K562 (cell line): ENCODE measurements around the gene PARD3B. TPM values are rescaled to one million over a fixed set of nuclear protein-coding genes. Genes with fewer than 3 reads are reported as not detected.

Experiments used
- ATAC-seq: fragments of 200-7000 bp; cut with Tn5 transposase; 3 replicates; pipeline ENCODE4 v1.9.1; 2020; ENCODE audit warnings: moderate library complexity
- BruUV-seq: library from RNA; stranded (reverse); fragments of 400-500 nt; replicated peaks from 2 replicates; lab custom pipeline; 2021; lab: Mats Ljungman, UMichigan
- CTCF ChIA-PET: fragments of 300-600 bp; formaldehyde crosslinking; extraction: SDS; loops from one replicate; lab custom pipeline; 2021; ENCODE audit warnings: low intra/inter-chr PET ratio; lab: Yijun Ruan, JAX
- POLR2A ChIA-PET: fragments of 300-600, 350-650 bp; sonication (Branson Sonifier 250); formaldehyde crosslinking; extraction: SDS; loops from one replicate; lab custom pipeline; 2021; ENCODE audit warnings: antibody characterized with exemption, inconsistent platforms; lab: Yijun Ruan, JAX
- DNase-seq, 4 experiments: peaks; one replicate each; pipeline versions ENCODE4 v3.0.0 to v3.0.0-alpha.2; 2011 to 2018; ENCODE audit warnings: low spot score in 3 of 4, mixed read lengths in 3 of 4; ENCODE audit errors: extremely low read depth in 1 of 4
- FAIRE-seq: peaks from 2 replicates; lab custom pipeline; 2011; peaks lifted over from hg19 to GRCh38; lab: Jason Lieb, UNC
- H2AFZ ChIP-seq: 2 replicates; pipeline ENCODE4 v1.6.0; 2011; ENCODE audit warnings: low read depth, low read length, control low read depth, inconsistent platforms
- H3K27ac ChIP-seq: fragments of 200-600 bp; 3 replicates; pipeline ENCODE4 v1.8.0; 2011; ENCODE audit warnings: low read depth, mild to moderate bottlenecking, control low read depth, inconsistent platforms, low read length, moderate library complexity, mixed read lengths; ENCODE audit errors: extremely low read depth
- H3K27me3 ChIP-seq, 2 experiments: fragments of 300-600 bp in 1 of 2; 2 replicates in 1 of 2; 3 replicates in 1 of 2; pipeline versions ENCODE4 v1.6.0 to v1.8.0; 2011; ENCODE audit warnings: inconsistent platforms in 2 of 2, low read length in 2 of 2, mild to moderate bottlenecking in 1 of 2, mixed read lengths in 1 of 2, moderate library complexity in 1 of 2; ENCODE audit not compliant: control insufficient read depth in 2 of 2, insufficient read depth in 2 of 2
- H3K36me3 ChIP-seq: fragments of 300-600 bp; 3 replicates; pipeline ENCODE4 v1.8.0; 2011; ENCODE audit warnings: mild to moderate bottlenecking, low read length, inconsistent platforms; ENCODE audit not compliant: control insufficient read depth, insufficient read depth
- H3K4me1 ChIP-seq, 2 experiments: fragments of 200-600 bp in 1 of 2; replicated peaks in 1 of 2; 2 replicates in 1 of 2; 3 replicates in 1 of 2; pipeline versions ENCODE4 v1.5.1 to v1.8.0; 2011; ENCODE audit warnings: inconsistent platforms in 2 of 2, low read length in 2 of 2, mild to moderate bottlenecking in 1 of 2, mixed read lengths in 1 of 2, moderate library complexity in 1 of 2; ENCODE audit not compliant: control insufficient read depth in 2 of 2, insufficient read depth in 2 of 2
- H3K4me2 ChIP-seq: 2 replicates; pipeline ENCODE4 v1.6.1; 2011; ENCODE audit warnings: low read length, control low read depth, inconsistent platforms, mixed read lengths; ENCODE audit not compliant: insufficient read depth
- H3K4me3 ChIP-seq: fragments of 200-600 bp; sonication (generic), shearing (Covaris generic); 2 replicates; pipeline ENCODE4 v1.5.1; 2016; ENCODE audit warnings: control low read depth, inconsistent platforms
- H3K79me2 ChIP-seq: fragments of 200-600 bp; 3 replicates; pipeline ENCODE4 v1.8.0; 2011; ENCODE audit warnings: low read length, inconsistent platforms; ENCODE audit not compliant: control insufficient read depth, insufficient read depth
- H3K9ac ChIP-seq, 2 experiments: 2 replicates each; pipeline versions ENCODE4 v1.6.0 to v1.6.1; 2011; ENCODE audit warnings: low read depth in 2 of 2, low read length in 2 of 2, control low read depth in 1 of 2, inconsistent platforms in 1 of 2, mild to moderate bottlenecking in 1 of 2, mixed read lengths in 1 of 2; ENCODE audit not compliant: insufficient read depth in 1 of 2
- H3K9me1 ChIP-seq: one replicate; pipeline ENCODE4 v1.6.0; 2011; ENCODE audit warnings: inconsistent platforms, mild to moderate bottlenecking, low read length, moderate library complexity; ENCODE audit not compliant: control insufficient read depth, insufficient read depth
- H3K9me3 ChIP-seq: replicated peaks from 2 replicates; pipeline ENCODE4 v1.5.1; 2011; ENCODE audit warnings: low read depth, low read length, inconsistent platforms; ENCODE audit not compliant: control insufficient read depth, insufficient read depth
- H4K20me1 ChIP-seq: replicated peaks from 2 replicates; pipeline ENCODE4 v1.6.1; 2011; ENCODE audit warnings: low read length, inconsistent platforms, mixed read lengths; ENCODE audit not compliant: control insufficient read depth, insufficient read depth
- C11orf30 ChIP-seq: fragments of 450-650 bp; IDR thresholded peaks from 2 replicates; pipeline ENCODE4 v1.6.1; 2016; ENCODE audit warnings: low read depth, mild to moderate bottlenecking
- HCFC1 ChIP-seq: IDR thresholded peaks from 2 replicates; pipeline ENCODE4 v1.6.1; 2012; ENCODE audit warnings: low read depth, low read length, improper control_type of control experiment
- HDAC1 ChIP-seq, 2 experiments: fragments of 450-650 bp; IDR thresholded peaks; 2 replicates each; pipeline ENCODE4 v1.6.1; 2016 to 2017; ENCODE audit warnings: inconsistent platforms in 1 of 2, mild to moderate bottlenecking in 1 of 2, moderate library complexity in 1 of 2
- MGA ChIP-seq: fragments of 450-650 bp; IDR thresholded peaks from 2 replicates; pipeline ENCODE4 v1.6.1; 2016; ENCODE audit warnings: mild to moderate bottlenecking, moderate library complexity
- UBTF ChIP-seq, 2 experiments: IDR thresholded peaks; 2 replicates each; pipeline ENCODE4 v1.6.1; 2012; ENCODE audit warnings: improper control_type of control experiment in 2 of 2, low read depth in 2 of 2, low read length in 2 of 2, borderline replicate concordance in 1 of 2
- ZNF23 ChIP-seq: fragments of 250-450 bp; sonication (Bioruptor Pico); IDR thresholded peaks from 2 replicates; pipeline ENCODE4 v1.4.0; 2020; ENCODE audit warnings: mild to moderate bottlenecking
- WGBS: fragments of 100-300 bp; shearing (Covaris generic); methylation state at CpG from one replicate; pipeline ENCODE4 v1.1.6; 2016; ENCODE audit warnings: low coverage, mixed read lengths; ENCODE audit not compliant: insufficient coverage; ENCODE audit errors: missing lambda C conversion rate; 5-methylcytosine and 5-hydroxymethylcytosine counted together
- in situ Hi-C: fragments of 300-500 bp; cut with MboI; formaldehyde crosslinking; loops from 4 replicates; pipeline ENCODE4 v1.15.0; 2018; ENCODE audit warnings: inconsistent platforms, mixed read lengths
- intact Hi-C: fragments of 100-400 bp; cut with micrococcal nuclease; formaldehyde crosslinking; loops from 2 replicates; pipeline ENCODE4 v1.14.2; 2022
- polyA plus RNA-seq, 8 experiments: library from polyadenylated mRNA; depleted of rRNA in 4 of 8; stranded (reverse) in 5 of 8; unstranded in 3 of 8; fragments of >200 nt; fragmentation: Nextera tagmentation in 2 of 8; fragmentation: Illumina TruSeq in 1 of 8; extraction: Ambion mirVana in 2 of 8; extraction: Trizol in 1 of 8; gene quantifications; 2 replicates each; pipeline versions ENCODE4 v1.2.1 to v1.2.3, GENCODE V29; 2011 to 2014; ENCODE audit warnings: inconsistent platforms in 1 of 8, missing spikeins in 1 of 8
- total RNA-seq, 7 experiments: library from RNA; depleted of rRNA in 6 of 7; stranded (reverse); fragments of >200 nt in 6 of 7; fragmentation: Illumina TruSeq in 2 of 7; extraction: Trizol in 2 of 7; gene quantifications; 2 replicates each; pipeline versions ENCODE4 v1.2.1 to v1.2.3, GENCODE V29; 2011 to 2021; ENCODE audit warnings: low replicate concordance in 1 of 7
- TF ChIP-seq, protein P1 (sequence below), 3 experiments: fragments of 200-800 bp in 1 of 3; sonication (Bioruptor generic) in 1 of 3; sonication (generic) in 1 of 3; formaldehyde crosslinking in 1 of 3; IDR thresholded peaks; 2 replicates each; pipeline versions ENCODE4 v1.6.1 to v1.8.0; 2016 to 2022; ENCODE audit warnings: mild to moderate bottlenecking in 2 of 3, missing compliant biosample characterization in 2 of 3, missing genetic modification characterization in 2 of 3, missing genetic modification reagents in 1 of 3

PARD3B gene
- total and polyA plus RNA-seq, 9 of the 15 experiments (the other 6 are each of a cell fraction or from before 2014, with no cell fraction given), result 0.15 to 3.0 (median 1.1) TPM

DNA sequence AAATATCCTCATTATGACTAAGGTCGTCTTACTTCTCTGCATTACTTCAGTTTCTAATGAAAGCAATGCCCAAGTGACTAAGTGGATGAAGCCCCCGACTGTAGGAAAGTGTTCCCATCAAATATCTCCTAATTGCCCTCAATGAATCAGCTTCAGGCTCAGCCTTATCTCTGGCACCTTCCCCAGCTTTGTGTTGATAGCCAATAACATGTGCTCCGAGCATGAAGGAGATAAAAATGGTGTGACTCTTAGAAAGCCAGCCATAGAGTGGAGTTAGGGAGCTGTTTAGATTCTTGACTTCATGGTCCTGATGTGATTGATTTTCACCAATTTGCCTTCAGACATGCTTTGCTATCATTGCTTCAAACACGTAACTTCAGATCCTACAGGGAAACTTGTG lies 797.8 kb downstream of the PARD3B start:
- ChIA-PET CTCF (no interaction called here), POLR2A (no interaction called here)
- Histone ChIP-seq H3K4me3 (no peak overlapping the region), H3K27ac (no peak overlapping the region), H3K4me2 (no peak overlapping the region), H3K9me1 (no peaks in the 10 kb centered on the region), H4K20me1 (no peaks in the 10 kb centered on the region), H3K9ac (no peak overlapping the region), H3K79me2 (no peaks in the 10 kb centered on the region), H3K4me1 (no peaks in the 10 kb centered on the region), H3K9me3 (no peaks in the 10 kb centered on the region), H3K36me3 (no peaks in the 10 kb centered on the region), H2AFZ (no peak overlapping the region), H3K27me3 (no peaks in the 10 kb centered on the region)
- DNase-seq, result no peak
- in situ Hi-C loops (no loop called here), intact Hi-C loops (no loop called here)
- BruUV-seq, result no TSS peak
- 12% methylated on average over 4 of the region's 4 CpGs for WGBS
- ATAC-seq, result no peak
- FAIRE-seq, result no peak
- TF ChIP-seq HCFC1 (no peak), UBTF (IDR thresholded peaks at IDR 0.05; ENCODE audit: borderline replicate concordance in 1 of 2, low read depth in 2 of 2, low read length in 2 of 2) (no peak), HDAC1 (IDR thresholded peaks at IDR 0.05) (no peak), ZNF23 (no peak), C11orf30 (no peak), MGA (no peak)
- TF ChIP-seq, protein P1, sequence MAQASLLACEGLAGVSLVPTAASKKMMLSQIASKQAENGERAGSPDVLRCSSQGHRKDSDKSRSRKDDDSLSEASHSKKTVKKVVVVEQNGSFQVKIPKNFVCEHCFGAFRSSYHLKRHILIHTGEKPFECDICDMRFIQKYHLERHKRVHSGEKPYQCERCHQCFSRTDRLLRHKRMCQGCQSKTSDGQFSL (CRISPR knock-in tag; IDR thresholded peaks at IDR 0.05), result no peak
- TF ChIP-seq, protein P1 (tag; IDR thresholded peaks at IDR 0.05), result no peak
